HEK293 (cell line): ENCODE results near the gene GPR157.

Experiments used
- CTCF ChIA-PET: fragments of 350-600 bp; formaldehyde crosslinking; extraction: SDS; loops from one replicate; lab custom pipeline; 2021; ENCODE audit warnings: antibody characterized with exemption; lab: Yijun Ruan, JAX
- POLR2A ChIA-PET: fragments of 300-600 bp; formaldehyde crosslinking; extraction: SDS; loops from one replicate; lab custom pipeline; 2020; ENCODE audit warnings: antibody characterized with exemption, inconsistent platforms; lab: Yijun Ruan, JAX
- H3K27ac ChIP-seq: fragments of 200-500 bp; sonication (Bioruptor generic); 2 replicates; pipeline ENCODE4 v1.5.1; 2014; ENCODE audit warnings: low read depth, low read length, control low read depth, inconsistent platforms; ENCODE audit errors: extremely low read depth
- H3K36me3 ChIP-seq, 2 experiments: fragments of 200-500 bp in 1 of 2; sonication (Bioruptor generic) in 1 of 2; 1 replicate in 1 of 2; 2 replicates in 1 of 2; pipeline ENCODE4 v1.5.1; 2014 to 2017; ENCODE audit warnings: inconsistent platforms in 2 of 2, low read length in 2 of 2; ENCODE audit not compliant: control insufficient read depth in 2 of 2, insufficient read depth in 1 of 2
- H3K4me1 ChIP-seq: fragments of 200-500 bp; sonication (Bioruptor generic); 2 replicates; pipeline ENCODE4 v1.5.1; 2014; ENCODE audit warnings: mild to moderate bottlenecking, low read length, inconsistent platforms; ENCODE audit not compliant: control insufficient read depth, insufficient read depth
- H3K4me3 ChIP-seq: 2 replicates; pipeline ENCODE4 v1.5.1; 2011; ENCODE audit warnings: low read depth, mild to moderate bottlenecking, control low read depth, low read length, moderate library complexity
- H3K9me3 ChIP-seq: fragments of 200-500 bp; sonication (Bioruptor generic); 2 replicates; pipeline ENCODE4 v1.5.1; 2014; ENCODE audit warnings: low read depth, low read length, inconsistent platforms; ENCODE audit not compliant: control insufficient read depth, insufficient read depth
- HOXD13 ChIP-seq: sonication (generic); formaldehyde crosslinking; IDR thresholded peaks from 2 replicates; pipeline ENCODE4 v1.8.0; 2022; ENCODE audit warnings: missing genetic modification reagents, borderline replicate concordance
- TRIM28 ChIP-seq: IDR thresholded peaks from 2 replicates; pipeline ENCODE4 v1.6.1; 2011; ENCODE audit warnings: low read length, control low read depth, borderline replicate concordance
- YY2 ChIP-seq: fragments of 450-650 bp; formaldehyde crosslinking; IDR thresholded peaks from 2 replicates; pipeline ENCODE4 v1.5.1; 2016; ENCODE audit warnings: missing biosample characterization, missing genetic modification characterization
- ZBTB17 ChIP-seq: fragments of 450-650 bp; formaldehyde crosslinking; IDR thresholded peaks from 2 replicates; pipeline ENCODE4 v1.5.1; 2016; ENCODE audit warnings: missing biosample characterization, missing genetic modification characterization
- ZBTB21 ChIP-seq: fragments of 450-650 bp; formaldehyde crosslinking; IDR thresholded peaks from 2 replicates; pipeline ENCODE4 v1.5.1; 2017; ENCODE audit warnings: missing biosample characterization, missing genetic modification characterization
- ZIC2 ChIP-seq: fragments of 450-650 bp; formaldehyde crosslinking; IDR thresholded peaks from 2 replicates; pipeline ENCODE4 v1.5.1; 2016; ENCODE audit warnings: missing biosample characterization, missing genetic modification characterization
- ZNF112 ChIP-seq: fragments of 450-650 bp; formaldehyde crosslinking; IDR thresholded peaks from 2 replicates; pipeline ENCODE4 v1.5.0; 2017; ENCODE audit warnings: missing biosample characterization, missing genetic modification characterization
- ZNF133 ChIP-seq: fragments of 450-650 bp; formaldehyde crosslinking; IDR thresholded peaks from 2 replicates; pipeline ENCODE4 v1.5.1; 2016; ENCODE audit warnings: missing biosample characterization, missing genetic modification characterization
- ZNF140 ChIP-seq: fragments of 450-650 bp; formaldehyde crosslinking; IDR thresholded peaks from 2 replicates; pipeline ENCODE4 v1.5.1; 2016; ENCODE audit warnings: missing biosample characterization, missing genetic modification characterization
- ZNF16 ChIP-seq: fragments of 450-650 bp; formaldehyde crosslinking; IDR thresholded peaks from 2 replicates; pipeline ENCODE4 v1.5.1; 2016; ENCODE audit warnings: low read depth, missing biosample characterization, missing genetic modification characterization
- ZNF211 ChIP-seq: fragments of 450-650 bp; formaldehyde crosslinking; IDR thresholded peaks from 2 replicates; pipeline ENCODE4 v1.5.1; 2016; ENCODE audit warnings: low read depth, missing biosample characterization, missing genetic modification characterization
- ZNF292 ChIP-seq: fragments of 450-650 bp; formaldehyde crosslinking; IDR thresholded peaks from 2 replicates; pipeline ENCODE4 v1.5.1; 2016; ENCODE audit warnings: low read depth, missing biosample characterization, missing genetic modification characterization, borderline replicate concordance
- ZNF311 ChIP-seq: fragments of 450-650 bp; formaldehyde crosslinking; IDR thresholded peaks from 2 replicates; pipeline ENCODE4 v1.5.1; 2017; ENCODE audit warnings: missing biosample characterization, missing genetic modification characterization, borderline replicate concordance
- ZNF366 ChIP-seq: fragments of 450-650 bp; formaldehyde crosslinking; conservative IDR thresholded peaks from 2 replicates; pipeline ENCODE4 v1.5.1; 2016; ENCODE audit warnings: missing biosample characterization, missing genetic modification characterization
- ZNF558 ChIP-seq: fragments of 450-650 bp; formaldehyde crosslinking; IDR thresholded peaks from 2 replicates; pipeline ENCODE4 v1.5.1; 2016; ENCODE audit warnings: missing biosample characterization, missing genetic modification characterization
- ZNF610 ChIP-seq: fragments of 450-650 bp; formaldehyde crosslinking; IDR thresholded peaks from 2 replicates; pipeline ENCODE4 v1.5.1; 2016; ENCODE audit warnings: missing biosample characterization, missing genetic modification characterization, borderline replicate concordance
- ZNF785 ChIP-seq: fragments of 450-650 bp; formaldehyde crosslinking; IDR thresholded peaks from 2 replicates; pipeline ENCODE4 v1.5.1; 2016; ENCODE audit warnings: missing biosample characterization, missing genetic modification characterization
- ZNF830 ChIP-seq: fragments of 450-650 bp; IDR thresholded peaks from 2 replicates; pipeline ENCODE4 v1.5.0; 2018; ENCODE audit warnings: missing biosample characterization, missing genetic modification characterization, low read depth, mild to moderate bottlenecking, moderate library complexity
- TF ChIP-seq, protein P1 (sequence below): fragments of 450-650 bp; formaldehyde crosslinking; IDR thresholded peaks from 2 replicates; pipeline ENCODE4 v1.5.1; 2017; ENCODE audit warnings: missing biosample characterization, missing genetic modification characterization
- TF ChIP-seq, protein P2 (sequence below): fragments of 450-650 bp; formaldehyde crosslinking; IDR thresholded peaks from 2 replicates; pipeline ENCODE4 v1.5.1; 2016; ENCODE audit warnings: missing biosample characterization, missing genetic modification characterization
- TF ChIP-seq, protein P3 (sequence below): fragments of 450-650 bp; formaldehyde crosslinking; IDR thresholded peaks from 2 replicates; pipeline ENCODE4 v1.5.1; 2016; ENCODE audit warnings: missing biosample characterization, missing genetic modification characterization
- TF ChIP-seq, protein P4 (sequence below): fragments of 450-650 bp; formaldehyde crosslinking; conservative IDR thresholded peaks from 2 replicates; pipeline ENCODE4 v1.5.1; 2016; ENCODE audit warnings: low read depth, missing biosample characterization, missing genetic modification characterization

Gene GPR157

DNA sequence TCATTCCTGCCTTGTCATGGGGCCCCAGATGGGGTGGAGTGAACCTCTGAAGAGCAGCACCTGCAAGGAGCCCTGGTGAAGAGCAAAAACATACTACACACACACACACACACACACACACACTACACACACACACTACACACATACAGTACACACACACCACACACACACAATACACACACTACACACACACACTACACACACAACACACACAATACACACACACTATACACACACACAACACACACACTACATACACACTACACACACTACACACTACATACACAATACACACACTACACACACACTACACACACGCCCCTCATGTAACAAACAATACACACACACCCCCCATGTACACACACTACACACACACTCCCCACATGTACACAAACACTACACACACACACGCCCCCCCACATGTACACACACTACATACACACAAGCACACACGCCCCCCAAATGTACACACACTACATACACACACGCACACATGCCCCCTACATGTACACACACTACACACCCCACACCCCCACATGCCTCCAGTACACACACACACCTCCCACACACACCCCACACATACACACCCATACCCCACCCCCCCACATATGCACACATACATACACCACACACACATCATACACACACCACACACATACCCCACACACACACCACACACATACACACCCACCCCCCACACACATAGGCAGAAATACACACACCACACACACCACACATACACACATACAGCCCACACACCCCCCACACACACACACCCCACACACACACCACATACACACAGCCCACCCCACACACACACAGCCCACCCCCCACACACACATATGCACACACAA is 68.8 kb downstream of the GPR157 start (continued):
- peak; percentile 14; the same call in 1 of the 2 replicates for TF ChIP-seq ZNF292 (tag by site-specific recombination)
- TF ChIP-seq ZNF211 (tag by site-specific recombination): no peak; the same call in 1 of the 2 replicates
- TF ChIP-seq, protein P1, sequence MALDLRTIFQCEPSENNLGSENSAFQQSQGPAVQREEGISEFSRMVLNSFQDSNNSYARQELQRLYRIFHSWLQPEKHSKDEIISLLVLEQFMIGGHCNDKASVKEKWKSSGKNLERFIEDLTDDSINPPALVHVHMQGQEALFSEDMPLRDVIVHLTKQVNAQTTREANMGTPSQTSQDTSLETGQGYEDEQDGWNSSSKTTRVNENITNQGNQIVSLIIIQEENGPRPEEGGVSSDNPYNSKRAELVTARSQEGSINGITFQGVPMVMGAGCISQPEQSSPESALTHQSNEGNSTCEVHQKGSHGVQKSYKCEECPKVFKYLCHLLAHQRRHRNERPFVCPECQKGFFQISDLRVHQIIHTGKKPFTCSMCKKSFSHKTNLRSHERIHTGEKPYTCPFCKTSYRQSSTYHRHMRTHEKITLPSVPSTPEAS: peak; percentile 91
- 0 out of 2 replicates have a peak, but pooled peaks have one; percentile 32 for TF ChIP-seq ZNF133 (tag by site-specific recombination)

DNA sequence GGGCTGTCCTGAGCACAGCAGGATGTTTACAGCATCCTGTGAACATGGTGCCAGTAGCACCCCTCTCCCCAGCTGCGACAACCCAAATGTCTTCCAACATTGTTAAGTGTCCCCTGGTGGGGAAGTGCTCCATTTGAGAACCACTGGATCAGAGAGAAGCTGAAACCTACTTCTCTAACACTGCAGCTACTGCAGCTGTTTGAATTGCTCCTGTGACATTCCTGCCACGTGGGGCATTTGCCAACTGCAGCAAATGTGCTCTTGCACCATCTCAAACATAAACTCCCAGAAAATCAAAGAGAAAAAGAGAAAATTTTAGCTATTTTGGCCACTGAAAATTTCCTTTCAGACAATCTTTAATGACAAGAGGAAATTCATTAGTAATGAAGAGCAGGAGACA is 70.4 kb downstream of the GPR157 start:
- ChIA-PET POLR2A (no interaction called here), CTCF (no interaction called here)
- Histone ChIP-seq H3K4me1 (no peaks in the 10 kb centered on the region), H3K36me3 (no peaks in the 10 kb centered on the region), H3K9me3 (no peaks in the 10 kb centered on the region), H3K27ac (no peak overlapping the region), H3K4me3 (no peak overlapping the region)
- TF ChIP-seq ZNF16 (tag by site-specific recombination) (no peak), ZIC2 (tag by site-specific recombination) (no peak), ZNF785 (no peak), ZBTB21 (tag by site-specific recombination) (no peak)

DNA sequence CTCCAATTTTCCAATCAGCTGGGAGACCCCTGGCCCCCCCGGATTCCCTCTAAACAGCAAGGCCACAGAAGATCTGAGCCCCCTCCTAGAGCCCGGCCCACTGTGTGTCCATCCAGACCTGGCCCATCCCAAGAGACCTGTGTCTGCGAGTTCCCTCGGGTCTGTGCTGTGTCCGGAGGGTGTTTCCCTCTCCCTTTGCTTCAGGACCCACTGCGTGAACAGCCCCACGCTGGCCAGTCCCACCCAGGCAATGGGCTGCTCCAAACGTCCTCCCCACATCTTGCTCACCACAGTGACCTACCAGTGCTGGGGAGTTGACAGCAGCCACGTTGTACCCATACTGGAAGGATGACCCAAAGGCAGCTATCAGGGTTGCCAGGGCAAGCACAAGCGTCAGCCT is 71.1 kb downstream of the GPR157 start:
- no peak overlapping the region for H3K4me3 ChIP-seq
- no peak overlapping the region for H3K27ac ChIP-seq
- H3K4me1 ChIP-seq: no peaks in the 10 kb centered on the region
- TF ChIP-seq ZNF311 (tag by site-specific recombination): no peak
- TF ChIP-seq, protein P2, sequence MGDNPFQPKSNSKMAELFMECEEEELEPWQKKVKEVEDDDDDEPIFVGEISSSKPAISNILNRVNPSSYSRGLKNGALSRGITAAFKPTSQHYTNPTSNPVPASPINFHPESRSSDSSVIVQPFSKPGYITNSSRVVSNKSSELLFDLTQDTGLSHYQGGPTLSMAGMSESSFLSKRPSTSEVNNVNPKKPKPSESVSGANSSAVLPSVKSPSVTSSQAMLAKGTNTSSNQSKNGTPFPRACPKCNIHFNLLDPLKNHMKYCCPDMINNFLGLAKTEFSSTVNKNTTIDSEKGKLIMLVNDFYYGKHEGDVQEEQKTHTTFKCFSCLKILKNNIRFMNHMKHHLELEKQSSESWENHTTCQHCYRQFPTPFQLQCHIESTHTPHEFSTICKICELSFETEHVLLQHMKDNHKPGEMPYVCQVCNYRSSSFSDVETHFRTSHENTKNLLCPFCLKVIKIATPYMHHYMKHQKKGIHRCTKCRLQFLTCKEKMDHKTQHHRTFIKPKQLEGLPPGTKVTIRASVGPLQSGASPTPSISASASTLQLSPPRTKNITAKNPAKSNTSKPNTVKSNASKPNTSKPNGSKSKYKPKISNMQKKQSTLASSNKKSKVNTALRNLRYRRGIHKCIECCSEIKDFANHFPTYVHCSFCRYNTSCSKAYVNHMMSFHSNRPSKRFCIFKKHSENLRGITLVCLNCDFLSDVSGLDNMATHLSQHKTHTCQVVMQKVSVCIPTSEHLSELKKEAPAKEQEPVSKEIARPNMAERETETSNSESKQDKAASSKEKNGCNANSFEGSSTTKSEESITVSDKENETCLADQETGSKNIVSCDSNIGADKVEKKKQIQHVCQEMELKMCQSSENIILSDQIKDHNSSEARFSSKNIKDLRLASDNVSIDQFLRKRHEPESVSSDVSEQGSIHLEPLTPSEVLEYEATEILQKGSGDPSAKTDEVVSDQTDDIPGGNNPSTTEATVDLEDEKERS: no peak
- TF ChIP-seq TRIM28: no peak
- no peak for TF ChIP-seq YY2 (tag by site-specific recombination)
- no peak for TF ChIP-seq ZBTB17 (tag by site-specific recombination)
- no peak for TF ChIP-seq ZNF366 (tag by site-specific recombination)
- no peak for TF ChIP-seq HOXD13 (CRISPR knock-in tag)
- TF ChIP-seq, protein P3, sequence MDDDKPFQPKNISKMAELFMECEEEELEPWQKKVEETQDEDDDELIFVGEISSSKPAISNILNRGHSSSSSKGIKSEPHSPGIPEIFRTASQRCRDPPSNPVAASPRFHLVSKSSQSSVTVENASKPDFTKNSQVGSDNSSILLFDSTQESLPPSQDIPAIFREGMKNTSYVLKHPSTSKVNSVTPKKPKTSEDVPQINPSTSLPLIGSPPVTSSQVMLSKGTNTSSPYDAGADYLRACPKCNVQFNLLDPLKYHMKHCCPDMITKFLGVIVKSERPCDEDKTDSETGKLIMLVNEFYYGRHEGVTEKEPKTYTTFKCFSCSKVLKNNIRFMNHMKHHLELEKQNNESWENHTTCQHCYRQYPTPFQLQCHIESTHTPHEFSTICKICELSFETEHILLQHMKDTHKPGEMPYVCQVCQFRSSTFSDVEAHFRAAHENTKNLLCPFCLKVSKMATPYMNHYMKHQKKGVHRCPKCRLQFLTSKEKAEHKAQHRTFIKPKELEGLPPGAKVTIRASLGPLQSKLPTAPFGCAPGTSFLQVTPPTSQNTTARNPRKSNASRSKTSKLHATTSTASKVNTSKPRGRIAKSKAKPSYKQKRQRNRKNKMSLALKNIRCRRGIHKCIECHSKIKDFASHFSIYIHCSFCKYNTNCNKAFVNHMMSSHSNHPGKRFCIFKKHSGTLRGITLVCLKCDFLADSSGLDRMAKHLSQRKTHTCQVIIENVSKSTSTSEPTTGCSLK (tag by site-specific recombination): no peak
- TF ChIP-seq ZNF112: no peak
- TF ChIP-seq ZNF558: no peak
- no peak for TF ChIP-seq ZNF830 (tag by site-specific recombination)
- no peak for TF ChIP-seq ZNF140
- TF ChIP-seq, protein P4, sequence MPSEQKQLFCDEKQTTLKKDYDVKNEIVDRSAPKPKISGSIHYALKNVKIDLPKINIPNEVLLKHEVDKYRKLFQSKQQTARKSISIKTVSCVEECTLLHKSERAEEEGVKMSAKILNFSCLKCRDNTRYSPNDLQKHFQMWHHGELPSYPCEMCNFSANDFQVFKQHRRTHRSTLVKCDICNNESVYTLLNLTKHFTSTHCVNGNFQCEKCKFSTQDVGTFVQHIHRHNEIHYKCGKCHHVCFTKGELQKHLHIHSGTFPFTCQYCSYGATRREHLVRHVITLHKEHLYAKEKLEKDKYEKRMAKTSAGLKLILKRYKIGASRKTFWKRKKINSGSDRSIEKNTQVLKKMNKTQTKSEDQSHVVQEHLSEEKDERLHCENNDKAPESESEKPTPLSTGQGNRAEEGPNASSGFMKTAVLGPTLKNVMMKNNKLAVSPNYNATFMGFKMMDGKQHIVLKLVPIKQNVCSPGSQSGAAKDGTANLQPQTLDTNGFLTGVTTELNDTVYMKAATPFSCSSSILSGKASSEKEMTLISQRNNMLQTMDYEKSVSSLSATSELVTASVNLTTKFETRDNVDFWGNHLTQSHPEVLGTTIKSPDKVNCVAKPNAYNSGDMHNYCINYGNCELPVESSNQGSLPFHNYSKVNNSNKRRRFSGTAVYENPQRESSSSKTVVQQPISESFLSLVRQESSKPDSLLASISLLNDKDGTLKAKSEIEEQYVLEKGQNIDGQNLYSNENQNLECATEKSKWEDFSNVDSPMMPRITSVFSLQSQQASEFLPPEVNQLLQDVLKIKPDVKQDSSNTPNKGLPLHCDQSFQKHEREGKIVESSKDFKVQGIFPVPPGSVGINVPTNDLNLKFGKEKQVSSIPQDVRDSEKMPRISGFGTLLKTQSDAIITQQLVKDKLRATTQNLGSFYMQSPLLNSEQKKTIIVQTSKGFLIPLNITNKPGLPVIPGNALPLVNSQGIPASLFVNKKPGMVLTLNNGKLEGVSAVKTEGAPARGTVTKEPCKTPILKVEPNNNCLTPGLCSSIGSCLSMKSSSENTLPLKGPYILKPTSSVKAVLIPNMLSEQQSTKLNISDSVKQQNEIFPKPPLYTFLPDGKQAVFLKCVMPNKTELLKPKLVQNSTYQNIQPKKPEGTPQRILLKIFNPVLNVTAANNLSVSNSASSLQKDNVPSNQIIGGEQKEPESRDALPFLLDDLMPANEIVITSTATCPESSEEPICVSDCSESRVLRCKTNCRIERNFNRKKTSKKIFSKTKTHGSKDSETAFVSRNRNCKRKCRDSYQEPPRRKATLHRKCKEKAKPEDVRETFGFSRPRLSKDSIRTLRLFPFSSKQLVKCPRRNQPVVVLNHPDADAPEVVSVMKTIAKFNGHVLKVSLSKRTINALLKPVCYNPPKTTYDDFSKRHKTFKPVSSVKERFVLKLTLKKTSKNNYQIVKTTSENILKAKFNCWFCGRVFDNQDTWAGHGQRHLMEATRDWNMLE: no peak
- no peak for TF ChIP-seq ZNF610
- no peaks in the 10 kb centered on the region for H3K36me3 ChIP-seq
- POLR2A ChIA-PET: no interaction called here
- H3K9me3 ChIP-seq: no peaks in the 10 kb centered on the region
- CTCF ChIA-PET: interaction anchor here (1.1 kb wide), 1 partner anchor 53 kb away, joined by 3 read pairs; no protein-coding TSS in a partner anchor
